ENCODE results near the gene BLOC1S6. TPM values are rescaled to one million over a fixed set of nuclear protein-coding genes. Genes with fewer than 3 reads are reported as not detected.

BLOC1S6 gene
- polyA plus RNA-seq (2013, experiment 1 of 2; ENCODE audit: insufficient read length): 52.4 TPM
- 55.8 TPM for polyA plus RNA-seq (2013, experiment 2 of 2; ENCODE audit: insufficient read length)

DNA sequence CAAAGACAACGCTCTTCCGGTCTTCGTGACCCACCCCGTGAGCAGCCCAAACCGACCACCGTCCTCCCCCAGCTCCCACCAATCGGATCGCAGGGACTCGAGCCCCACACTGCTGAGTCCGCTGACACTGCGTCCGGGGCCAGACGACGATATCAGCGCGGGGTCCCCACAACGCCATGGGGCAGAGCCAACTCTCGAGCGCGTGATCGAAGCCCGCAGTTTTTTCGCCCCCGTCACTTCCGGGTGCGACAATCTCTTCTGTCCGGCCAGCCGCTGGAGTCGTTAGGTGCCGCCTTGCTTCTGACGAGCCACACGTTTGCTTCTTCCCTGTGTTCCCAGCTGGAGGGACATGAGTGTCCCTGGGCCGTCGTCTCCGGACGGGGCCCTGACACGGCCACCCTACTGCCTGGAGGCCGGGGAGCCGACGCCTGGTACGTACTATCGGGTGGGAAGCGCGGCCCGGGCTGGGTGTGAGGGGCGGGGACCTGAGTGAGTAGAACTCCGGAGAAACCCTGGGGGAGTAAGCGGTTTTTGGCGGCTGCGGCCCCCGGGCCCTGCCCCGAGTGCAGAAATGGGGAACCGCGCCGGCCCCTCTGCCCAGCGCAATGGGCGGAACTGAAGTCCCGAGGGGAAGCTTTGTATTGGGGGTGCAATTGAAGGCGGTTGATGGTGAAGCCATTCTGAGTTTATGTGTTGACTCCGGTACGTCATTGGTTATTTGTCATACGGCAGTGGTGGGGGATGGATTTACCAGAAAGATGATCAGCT is at the start of gene BLOC1S6:
BLOC1S6 (plus strand) TSS at position 285 of the 768 bp plus-strand sequence; CDS start at position 350, 65 bp downstream.
- DNase-seq: peak; percentile 92

DNA sequence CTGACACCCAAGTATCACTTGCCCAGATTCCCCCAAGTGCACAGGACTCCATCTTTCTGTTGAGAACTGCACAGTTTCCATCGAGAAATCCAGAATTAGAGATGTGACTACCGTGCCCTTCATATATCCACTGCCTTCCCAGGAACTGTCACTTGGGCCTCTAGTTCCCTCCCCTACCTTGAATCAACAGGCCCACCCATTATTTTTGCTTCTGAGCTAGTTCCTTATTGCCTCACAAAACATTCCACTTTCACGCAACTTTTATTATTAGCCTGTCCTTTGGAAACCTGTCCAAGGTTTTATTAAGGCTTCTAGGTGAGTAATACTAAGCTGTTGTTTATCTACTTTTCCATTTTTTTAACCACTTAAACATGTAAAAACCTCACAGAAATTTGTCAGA is 47.5 kb upstream of the BLOC1S6 start:
- no peak for DNase-seq

GRCh38 chr15:45540531-45540930 is 46.6 kb upstream of the BLOC1S6 start:
- no peak for DNase-seq

DNA sequence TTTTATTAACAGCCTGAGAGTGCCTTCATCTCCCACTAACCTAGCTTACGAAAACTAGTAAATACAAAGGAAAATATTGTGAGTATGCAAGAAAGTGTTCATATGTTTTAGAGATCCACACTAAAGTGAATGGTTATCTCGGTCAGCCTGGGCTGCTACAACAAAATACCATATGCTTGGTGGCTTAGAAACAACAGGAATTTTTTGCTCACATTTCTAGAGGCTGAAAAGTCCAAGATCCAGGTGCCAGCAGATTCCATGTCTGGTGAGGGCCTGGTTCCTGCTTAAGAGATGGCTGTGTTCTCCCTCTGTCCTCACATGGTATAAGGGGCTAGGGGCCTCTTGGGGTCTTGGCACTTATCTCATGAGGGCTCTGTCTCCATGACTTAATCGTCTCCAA is 44.1 kb upstream of the BLOC1S6 start:
- DNase-seq: no peak

GRCh38 chr15:45544266-45545023 is 42.7 kb upstream of the BLOC1S6 start:
- DNase-seq: no peak

- DNase-seq: no peak
Measured at GRCh38 chr15:45546789-45547188, 40.4 kb upstream of the BLOC1S6 start.

DNA sequence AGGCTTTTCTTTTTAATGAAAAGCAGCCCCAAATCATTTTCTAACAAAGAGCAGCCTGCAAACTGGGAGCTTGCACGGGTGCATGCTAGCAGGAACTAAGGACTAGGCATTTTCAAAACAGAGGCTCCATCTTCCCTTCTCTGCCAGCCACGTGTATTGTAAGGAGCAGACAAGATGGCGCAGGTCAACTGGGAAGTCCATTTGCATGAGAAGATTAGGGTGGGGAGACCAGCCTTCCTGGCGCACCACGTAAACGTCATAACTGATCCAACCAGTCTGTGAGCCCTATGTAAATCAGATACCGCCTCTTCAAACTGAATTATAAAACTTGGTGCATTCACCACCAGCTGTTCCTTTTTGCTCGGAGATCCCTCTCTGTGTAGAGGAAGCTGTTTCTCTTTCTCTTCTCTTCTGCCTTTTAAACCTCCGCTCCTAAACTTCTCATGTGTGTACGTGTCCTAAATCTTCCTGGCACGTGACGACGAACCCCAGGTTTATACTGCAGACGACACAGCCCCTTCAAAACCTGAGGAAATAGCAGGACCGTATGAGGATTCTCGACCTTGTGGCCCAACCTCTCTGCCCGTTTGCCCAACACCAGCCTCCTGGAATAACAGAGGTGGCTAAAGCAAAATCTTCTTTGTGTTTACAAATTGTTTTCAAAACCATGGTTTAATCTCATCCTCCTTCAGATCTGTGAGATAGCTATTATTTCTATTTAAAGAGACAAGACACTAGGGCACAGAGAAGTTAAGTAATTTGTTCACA is 38.2 kb upstream of the BLOC1S6 start:
- no peak for DNase-seq

- DNase-seq: peak; percentile 90
Measured at GRCh38 chr15:45549541-45550220, 37.5 kb upstream of the BLOC1S6 start.

GRCh38 chr15:45550436-45550835 is 36.7 kb upstream of the BLOC1S6 start:
- peak; percentile 83 for DNase-seq

DNA sequence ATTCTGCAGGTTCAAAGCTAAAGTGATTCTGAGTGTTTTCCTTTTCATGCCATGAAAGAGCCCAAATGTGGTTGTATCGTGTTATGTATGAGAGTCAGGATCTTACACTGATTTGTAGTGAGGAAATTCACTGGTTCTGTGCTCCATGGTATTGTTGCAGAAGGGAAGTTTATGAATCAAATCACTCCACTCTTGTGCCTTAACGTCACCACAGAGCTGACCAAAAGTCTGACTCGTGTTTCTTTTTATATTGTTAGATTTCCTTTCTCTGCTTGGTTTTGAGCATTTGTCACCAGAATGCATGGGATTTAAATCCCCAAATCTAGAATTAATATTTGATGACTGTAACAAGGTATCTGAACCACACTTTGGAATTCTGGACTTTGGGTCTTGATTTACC is 35.5 kb upstream of the BLOC1S6 start:
- peak; percentile 38 for DNase-seq

- DNase-seq: no peak
Measured at GRCh38 chr15:45555934-45556608, 31.1 kb upstream of the BLOC1S6 start.

DNA sequence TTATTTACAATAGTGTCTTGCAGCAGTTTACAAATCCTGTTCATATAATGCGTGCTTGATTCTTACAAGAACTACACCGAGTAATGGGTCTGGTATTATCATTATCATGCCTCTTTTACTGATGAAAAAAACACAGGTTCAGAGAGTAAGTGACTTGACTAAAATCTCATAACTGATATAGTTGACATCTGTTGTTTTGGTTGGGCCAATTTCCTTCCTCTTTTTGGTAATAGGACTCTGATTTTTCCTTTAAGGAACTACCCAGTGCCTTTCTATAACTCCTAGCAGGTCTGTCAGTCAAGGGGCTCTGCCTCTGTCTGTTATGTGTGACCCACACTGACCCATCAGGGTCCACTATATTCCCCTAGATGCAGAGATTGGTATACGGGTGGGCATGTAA is 14.6 kb upstream of the BLOC1S6 start:
- no peak for DNase-seq

DNA sequence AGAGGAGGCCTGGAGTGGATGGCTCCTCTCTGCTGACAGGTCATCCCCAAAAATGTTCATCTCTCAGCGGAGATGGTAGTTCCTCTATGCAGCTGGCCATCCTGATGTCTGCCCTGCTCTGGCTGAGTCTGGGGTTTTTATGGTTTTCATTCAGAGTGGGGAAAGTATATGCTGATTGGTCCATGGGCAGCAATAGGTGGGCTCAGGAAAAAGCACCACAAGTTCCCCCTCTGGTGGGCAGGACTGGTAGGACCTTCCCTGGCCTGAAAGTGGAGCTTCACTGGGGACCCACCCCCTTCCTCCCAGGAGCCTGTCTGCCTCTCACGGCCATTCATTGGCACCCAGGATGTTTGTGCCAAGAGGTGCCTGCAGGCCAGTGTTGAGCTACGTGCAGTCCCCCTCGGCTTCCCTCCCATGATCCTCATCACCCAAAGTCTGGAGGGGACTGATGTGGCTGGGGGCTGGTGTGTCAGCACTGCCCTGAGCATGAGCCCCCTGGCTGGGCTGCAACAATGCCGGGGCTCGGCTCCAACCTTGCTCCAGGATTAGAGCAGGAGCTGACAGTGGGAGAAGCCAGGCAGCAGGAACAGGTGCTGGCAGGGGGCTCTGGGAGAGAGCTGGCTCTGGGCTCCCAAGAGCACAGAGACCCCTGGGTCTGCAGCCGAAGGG is 13.1 kb upstream of the BLOC1S6 start:
- peak; percentile 34 for DNase-seq

DNA sequence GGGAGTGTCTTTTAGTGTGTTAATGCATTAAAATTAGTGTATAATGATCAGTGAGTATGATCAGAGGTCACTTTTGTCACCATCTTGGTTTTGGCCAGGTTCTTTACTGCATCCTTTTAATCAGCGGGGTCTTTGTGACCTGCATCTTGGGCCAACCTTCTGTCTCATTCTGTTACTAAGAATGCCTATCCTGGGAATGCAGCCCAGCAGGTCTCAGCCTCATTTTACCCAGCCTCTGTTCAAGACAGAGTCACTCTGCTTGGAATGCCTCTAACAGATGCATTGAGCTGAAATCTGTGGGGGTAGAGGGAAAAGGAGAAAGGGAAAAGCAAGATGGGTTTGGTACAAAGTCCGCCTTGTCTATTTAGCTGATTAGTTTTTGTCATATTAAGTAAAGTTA is 5.3 kb upstream of the BLOC1S6 start:
- no peak for DNase-seq

DNA sequence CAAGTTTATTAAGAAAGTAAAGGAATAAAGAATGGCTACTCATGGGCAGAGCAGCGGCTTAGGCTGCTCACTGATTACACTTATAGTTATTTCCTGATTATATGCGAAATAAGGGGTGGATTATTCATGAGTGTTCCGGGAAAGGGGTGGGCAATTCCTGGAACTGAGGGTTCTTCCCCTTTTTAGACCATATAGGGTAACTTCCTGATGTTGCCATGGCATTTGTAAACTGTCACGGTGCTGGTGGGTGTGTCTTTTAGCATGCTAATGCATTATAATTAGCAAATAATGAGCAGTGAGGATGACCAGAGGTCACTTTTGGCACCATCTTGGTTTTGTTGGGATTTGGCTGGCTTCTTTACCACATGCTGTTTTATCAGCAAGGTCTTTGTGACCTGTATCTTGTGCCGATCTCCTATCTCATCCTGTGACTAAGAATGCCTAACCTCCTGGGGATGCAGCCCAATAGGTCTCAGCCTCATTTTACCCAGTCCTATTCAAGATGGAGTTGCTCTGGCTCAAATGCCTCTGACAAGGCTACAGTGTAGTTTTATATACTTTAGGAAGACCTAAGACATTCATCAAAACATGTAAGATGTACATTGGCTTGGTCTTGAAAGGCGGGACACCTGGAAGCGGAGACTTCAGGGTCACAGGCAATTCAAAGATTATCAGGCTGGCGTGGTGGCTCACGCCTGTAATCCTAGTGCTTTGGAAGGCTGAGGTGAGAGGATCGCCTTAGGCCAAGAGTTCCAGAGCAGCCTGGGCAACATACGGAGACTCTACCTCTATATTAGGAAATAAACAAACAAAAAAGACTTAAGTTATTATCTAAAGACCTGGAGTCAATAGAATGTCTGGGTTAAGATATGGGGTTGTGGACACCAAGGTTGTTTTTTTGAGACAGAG is 3.2 kb upstream of the BLOC1S6 start:
- DNase-seq: no peak

- DNase-seq: no peak
Measured at GRCh38 chr15:45585069-45585791, 1.9 kb upstream of the BLOC1S6 start.

DNA sequence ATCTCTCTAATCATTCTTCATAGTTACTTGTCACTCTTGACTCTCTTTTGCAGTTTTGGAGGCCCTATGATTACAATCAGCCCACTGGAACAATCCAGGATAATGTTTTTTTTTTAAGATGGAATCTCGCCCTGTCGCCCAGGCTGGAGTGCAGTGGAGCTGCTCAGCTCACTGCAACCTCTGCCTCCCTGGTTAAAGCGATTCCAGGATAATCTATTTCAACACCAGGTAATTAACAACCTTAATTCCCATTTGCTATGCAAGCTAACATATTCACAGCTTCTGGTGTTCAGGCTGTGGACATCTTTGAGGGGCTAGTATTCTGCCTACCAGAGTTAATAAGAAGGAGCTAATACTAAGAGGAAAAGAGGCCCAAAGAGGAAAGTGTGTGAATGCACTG is 1.1 kb upstream of the BLOC1S6 start:
- DNase-seq: no peak

DNA sequence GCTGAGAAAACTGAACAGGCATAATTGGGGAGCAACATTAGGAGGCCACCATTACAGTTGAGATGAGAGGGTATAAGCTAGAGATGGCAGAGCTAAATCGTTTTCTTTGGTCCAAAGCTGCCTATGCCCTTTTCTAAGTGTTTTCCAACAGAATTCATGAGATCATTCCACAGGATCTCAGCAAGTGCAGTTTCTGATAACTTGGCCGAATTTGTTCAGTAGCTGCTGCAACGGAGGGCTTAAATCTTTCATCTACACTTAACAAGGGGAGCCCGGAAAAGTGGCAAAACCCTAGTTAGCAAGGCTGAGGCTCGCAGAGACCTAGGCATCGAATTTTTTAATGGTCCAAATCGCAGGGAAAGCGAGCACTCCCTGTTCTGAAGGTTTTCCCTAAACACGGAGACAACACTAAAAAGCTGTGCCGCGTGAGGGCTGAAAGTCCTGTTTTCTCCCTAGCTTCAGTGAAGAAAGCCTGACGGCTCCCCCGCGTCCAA is 531 bp upstream of the BLOC1S6 start:
- no peak for DNase-seq

DNA sequence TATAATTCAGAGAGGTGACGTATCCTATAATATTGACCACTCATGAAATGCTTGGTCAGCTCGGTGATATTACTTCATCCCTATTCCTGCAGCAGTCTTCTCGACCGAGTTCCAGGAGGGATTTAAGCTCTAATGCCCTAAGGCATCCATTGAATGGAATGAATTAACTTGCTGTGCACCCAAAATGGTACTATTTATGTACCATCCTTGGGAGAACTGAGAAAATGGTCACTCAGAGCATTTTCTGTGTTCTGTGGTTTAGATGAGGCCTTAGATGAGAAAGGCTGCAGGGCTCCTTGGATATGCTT is 638 bp downstream of the BLOC1S6 start:
- DNase-seq: no peak

Measured in fibroblast of skin of scalp (primary cell).